ENCODE measurements around the gene NTN5. TPM values are rescaled to one million over a fixed set of nuclear protein-coding genes. Genes with fewer than 3 reads are reported as not detected.

Gene NTN5
- 0.54 and 0.71 TPM in 2 replicates for total RNA-seq

GRCh38 chr19:48672994-48673393 lies at the start of gene NTN5:
NTN5 (minus strand) TSS chr19:48673017; CDS start chr19:48670986, 2,031 bp downstream.
- H3K4me3 Mint-ChIP-seq = no peak within 1 kb of the TSS
- H3K36me3 Mint-ChIP-seq (ENCODE audit: low read depth) = no peaks in the 10 kb centered on the region
- intact Hi-C loops (cut with micrococcal nuclease) = no loop called here
- H3K4me1 Mint-ChIP-seq = peaks cover 7% of the 10 kb centered on the region
- POLR2A ChIA-PET = no interaction called here
- TF ChIP-seq CTCF (IDR thresholded peaks at IDR 0.05) = no peak
- CTCF ChIA-PET = no interaction called here
- no peak for DNase-seq
- H3K9me3 Mint-ChIP-seq = no peaks in the 10 kb centered on the region
- no peak within 1 kb of the TSS for H3K27ac Mint-ChIP-seq
- ATAC-seq (ENCODE audit: low read depth) = no peak
- peaks cover 1% of the 10 kb centered on the region for H3K27me3 Mint-ChIP-seq

- peaks cover 11% of the 10 kb centered on the region for H3K9me3 Mint-ChIP-seq
- H3K4me1 Mint-ChIP-seq = peaks cover 30% of the 10 kb centered on the region
- intact Hi-C loops (cut with micrococcal nuclease) = loop anchor here (10.0 kb wide), 1 partner anchor 733 kb away; the partner anchor contains the start of genes ALDH16A1 and PIH1D1
- no peak for TF ChIP-seq CTCF (IDR thresholded peaks at IDR 0.05)
- DNase-seq = no peak
- no peak overlapping the region for H3K4me3 Mint-ChIP-seq
- no peaks in the 10 kb centered on the region for H3K27me3 Mint-ChIP-seq
- CTCF ChIA-PET = no interaction called here
- no peak for ATAC-seq (ENCODE audit: low read depth)
- POLR2A ChIA-PET = interaction anchor here (0.7 to 2.0 kb wide), 2 partner anchors 16 to 1591 kb away, joined by 6 to 8 read pairs; partner anchors contain the start of gene SAE1
- no peak overlapping the region for H3K27ac Mint-ChIP-seq
- H3K36me3 Mint-ChIP-seq (ENCODE audit: low read depth) = peaks cover 11% of the 10 kb centered on the region
Measured at GRCh38 chr19:48722196-48722708, 49.4 kb upstream of the NTN5 start.

- ATAC-seq (ENCODE audit: low read depth) = peak; percentile 86
- POLR2A ChIA-PET = interaction anchor here (0.5 to 2.0 kb wide), 7 partner anchors 15 to 1088 kb away, joined by 3 to 10 read pairs (median 4); partner anchors contain the start of genes RPL18 and SPHK2
- H3K4me1 Mint-ChIP-seq = peaks cover 24% of the 10 kb centered on the region
- H3K4me3 Mint-ChIP-seq = peak overlapping the region; percentile 95
- H3K27ac Mint-ChIP-seq = peak overlapping the region; percentile 92
- H3K36me3 Mint-ChIP-seq (ENCODE audit: low read depth) = peaks cover 6% of the 10 kb centered on the region
- no peak for TF ChIP-seq CTCF (IDR thresholded peaks at IDR 0.05)
- H3K27me3 Mint-ChIP-seq = no peaks in the 10 kb centered on the region
- intact Hi-C loops (cut with micrococcal nuclease) = loop anchor here (1.0 to 10.0 kb wide), 4 partner anchors 18 to 1156 kb away; partner anchors contain the start of genes AKT1S1, ALDH16A1, PIH1D1 and RPL18
- CTCF ChIA-PET = no interaction called here
- DNase-seq = peak; percentile 81
- H3K9me3 Mint-ChIP-seq = peaks cover 6% of the 10 kb centered on the region
Measured at GRCh38 chr19:48720613-48721296, 47.9 kb upstream of the NTN5 start.

- CTCF ChIA-PET = no interaction called here
- POLR2A ChIA-PET = interaction anchor here (0.6 to 2.0 kb wide), 5 partner anchors 16 to 471 kb away, joined by 3 to 8 read pairs (median 4); partner anchors contain the start of genes RPL18 and SPHK2
Measured at GRCh38 chr19:48720251-48720612, 47.4 kb upstream of the NTN5 start.

More at GRCh38 chr19:48720251-48720612, 47.4 kb upstream of the NTN5 start:
- H3K36me3 Mint-ChIP-seq (ENCODE audit: low read depth) = peaks cover 6% of the 10 kb centered on the region
- no peak for ATAC-seq (ENCODE audit: low read depth)
- peaks cover 5% of the 10 kb centered on the region for H3K9me3 Mint-ChIP-seq
- peak overlapping the region; percentile 92 for H3K27ac Mint-ChIP-seq
- no peak for TF ChIP-seq CTCF (IDR thresholded peaks at IDR 0.05)
- intact Hi-C loops (cut with micrococcal nuclease) = loop anchor here (1.0 to 10.0 kb wide), 3 partner anchors 18 to 1157 kb away; partner anchors contain the start of genes AKT1S1, ALDH16A1, PIH1D1 and TBC1D17
- no peak for DNase-seq
- no peaks in the 10 kb centered on the region for H3K27me3 Mint-ChIP-seq
- peaks cover 22% of the 10 kb centered on the region for H3K4me1 Mint-ChIP-seq
- H3K4me3 Mint-ChIP-seq = peak overlapping the region; percentile 95
